ENCODE measurements around the gene CBX4. TPM values are rescaled to one million over a fixed set of nuclear protein-coding genes. Genes with fewer than 3 reads are reported as not detected.

The CBX4 gene
- polyA plus RNA-seq, 1 donor (not counting 4 experiments of a cell fraction or from before 2014, with no cell fraction given) = 7.0 TPM

DNA sequence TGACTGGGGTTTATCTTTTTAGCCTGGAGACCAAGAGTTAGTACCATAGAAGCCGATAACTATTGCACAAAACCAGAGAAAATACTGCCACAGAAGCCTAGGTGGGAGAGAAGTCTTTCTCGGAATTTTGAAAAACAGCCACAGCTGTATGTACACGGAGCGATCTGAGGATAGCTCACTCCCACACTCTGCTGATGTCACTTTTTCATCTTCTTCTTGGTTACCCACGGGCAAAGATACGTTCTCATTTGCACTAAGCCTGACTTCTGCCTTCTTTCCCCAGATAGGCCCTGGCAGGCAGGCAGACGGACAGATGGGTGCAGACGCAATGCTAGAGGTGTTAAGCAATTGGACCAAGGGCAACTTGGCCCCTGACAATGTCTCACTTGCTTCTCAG lies 9.1 kb upstream of the CBX4 start:
- no peaks in the 10 kb centered on the region for H4K20me1 ChIP-seq (ENCODE audit: control insufficient read depth, extremely low read depth, insufficient read depth, low read length)
- no peak overlapping the region for H3K4me2 ChIP-seq (ENCODE audit: control insufficient read depth, extremely low read depth, insufficient read depth, low read depth, low read length)
- peaks cover 34% of the 10 kb centered on the region for H3K4me1 ChIP-seq (ENCODE audit: control insufficient read depth, extremely low read depth, insufficient read depth, low read length)
- H3K9me1 ChIP-seq (ENCODE audit: control insufficient read depth, extremely low read depth, insufficient read depth, low read length) = no peaks in the 10 kb centered on the region
- H3K27me3 ChIP-seq (ENCODE audit: control insufficient read depth, extremely low read depth, insufficient read depth, low read length) = peaks cover 9% of the 10 kb centered on the region
- H3K27ac ChIP-seq (ENCODE audit: control insufficient read depth, insufficient read depth, low read length) = no peak overlapping the region
- H3K4me3 ChIP-seq (ENCODE audit: control insufficient read depth in 2 of 3, extremely low read depth in 1 of 3, insufficient read depth in 2 of 3, low read depth in 1 of 3, low read length in 3 of 3) = no peak overlapping the region
- DNase-seq (ENCODE audit: low read depth, low spot score) = no peak
- no peaks in the 10 kb centered on the region for H3K9me3 ChIP-seq (ENCODE audit: control insufficient read depth, low read depth, low read length)
- no peak for FAIRE-seq
- no peak overlapping the region for H2AFZ ChIP-seq (ENCODE audit: control insufficient read depth, low read length)
- H3K36me3 ChIP-seq (ENCODE audit: control insufficient read depth in 2 of 2, extremely low read depth in 1 of 2, insufficient read depth in 2 of 2, low read length in 2 of 2) = no peaks in the 10 kb centered on the region
- TF ChIP-seq EZH2 (IDR thresholded peaks at IDR 0.05; ENCODE audit: low read length) = no peak
- TF ChIP-seq, protein P1, sequence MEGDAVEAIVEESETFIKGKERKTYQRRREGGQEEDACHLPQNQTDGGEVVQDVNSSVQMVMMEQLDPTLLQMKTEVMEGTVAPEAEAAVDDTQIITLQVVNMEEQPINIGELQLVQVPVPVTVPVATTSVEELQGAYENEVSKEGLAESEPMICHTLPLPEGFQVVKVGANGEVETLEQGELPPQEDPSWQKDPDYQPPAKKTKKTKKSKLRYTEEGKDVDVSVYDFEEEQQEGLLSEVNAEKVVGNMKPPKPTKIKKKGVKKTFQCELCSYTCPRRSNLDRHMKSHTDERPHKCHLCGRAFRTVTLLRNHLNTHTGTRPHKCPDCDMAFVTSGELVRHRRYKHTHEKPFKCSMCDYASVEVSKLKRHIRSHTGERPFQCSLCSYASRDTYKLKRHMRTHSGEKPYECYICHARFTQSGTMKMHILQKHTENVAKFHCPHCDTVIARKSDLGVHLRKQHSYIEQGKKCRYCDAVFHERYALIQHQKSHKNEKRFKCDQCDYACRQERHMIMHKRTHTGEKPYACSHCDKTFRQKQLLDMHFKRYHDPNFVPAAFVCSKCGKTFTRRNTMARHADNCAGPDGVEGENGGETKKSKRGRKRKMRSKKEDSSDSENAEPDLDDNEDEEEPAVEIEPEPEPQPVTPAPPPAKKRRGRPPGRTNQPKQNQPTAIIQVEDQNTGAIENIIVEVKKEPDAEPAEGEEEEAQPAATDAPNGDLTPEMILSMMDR (optimal IDR thresholded peaks at IDR 0.05 in 1 of 3, IDR thresholded peaks at IDR 0.05 in 1 of 3, conservative IDR thresholded peaks at IDR 0.05 in 1 of 3; ENCODE audit: extremely low read depth in 1 of 3, insufficient read depth in 2 of 3, low read length in 3 of 3) = no peak
- dilution Hi-C loops (cut with MboI; ENCODE audit: extremely low pct_ligation_motif_present, low sequenced_read_pairs) = no loop called here
- no peak overlapping the region for H3K9ac ChIP-seq (ENCODE audit: control insufficient read depth, extremely low read depth, insufficient read depth, low read length)
- H3K79me2 ChIP-seq (ENCODE audit: control insufficient read depth, insufficient read depth, low read length) = no peaks in the 10 kb centered on the region

DNA sequence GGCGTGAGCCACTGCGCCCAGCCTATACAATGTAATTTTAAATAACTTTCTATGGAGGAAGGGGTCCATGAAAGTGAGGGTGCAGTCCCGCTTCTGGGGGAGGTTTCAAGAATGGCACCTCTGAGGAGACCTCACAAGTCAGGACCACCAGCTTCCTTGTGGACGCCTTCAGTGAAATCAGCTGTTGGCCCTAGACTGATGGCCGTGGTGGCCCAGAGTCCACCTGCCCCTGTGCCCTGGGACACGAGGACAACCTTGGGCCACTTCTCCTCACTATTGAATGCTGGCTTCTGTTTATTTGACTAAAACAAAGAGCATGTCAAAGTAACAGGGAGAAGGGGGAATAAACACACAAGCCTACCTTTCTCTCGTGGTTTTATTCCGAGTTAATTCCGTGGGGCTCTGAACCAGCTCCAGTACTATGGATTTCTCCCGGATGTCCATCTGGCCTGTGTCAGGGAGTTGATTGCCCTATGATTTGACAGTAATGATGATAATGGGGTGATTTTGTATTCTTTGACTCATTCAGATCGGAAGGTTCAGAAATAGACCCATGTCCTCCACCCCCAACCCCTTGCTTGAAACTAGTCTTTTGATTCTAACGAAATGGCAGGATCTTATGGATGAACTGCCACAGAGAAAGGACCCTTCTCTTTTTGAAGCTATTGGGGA lies 8.6 kb upstream of the CBX4 start:
- Histone ChIP-seq H3K79me2 (ENCODE audit: control insufficient read depth, insufficient read depth, low read length) (no peaks in the 10 kb centered on the region), H3K27me3 (ENCODE audit: control insufficient read depth, extremely low read depth, insufficient read depth, low read length) (peaks cover 14% of the 10 kb centered on the region), H3K36me3 (ENCODE audit: control insufficient read depth in 2 of 2, extremely low read depth in 1 of 2, insufficient read depth in 2 of 2, low read length in 2 of 2) (no peaks in the 10 kb centered on the region), H2AFZ (ENCODE audit: control insufficient read depth, low read length) (no peak overlapping the region), H3K4me2 (ENCODE audit: control insufficient read depth, extremely low read depth, insufficient read depth, low read depth, low read length) (no peak overlapping the region), H3K9me1 (ENCODE audit: control insufficient read depth, extremely low read depth, insufficient read depth, low read length) (no peaks in the 10 kb centered on the region), H4K20me1 (ENCODE audit: control insufficient read depth, extremely low read depth, insufficient read depth, low read length) (no peaks in the 10 kb centered on the region), H3K4me3 (ENCODE audit: control insufficient read depth in 2 of 3, extremely low read depth in 1 of 3, insufficient read depth in 2 of 3, low read depth in 1 of 3, low read length in 3 of 3) (no peak overlapping the region), H3K9me3 (ENCODE audit: control insufficient read depth, low read depth, low read length) (no peaks in the 10 kb centered on the region), H3K9ac (ENCODE audit: control insufficient read depth, extremely low read depth, insufficient read depth, low read length) (no peak overlapping the region), H3K27ac (ENCODE audit: control insufficient read depth, insufficient read depth, low read length) (no peak overlapping the region), H3K4me1 (ENCODE audit: control insufficient read depth, extremely low read depth, insufficient read depth, low read length) (peaks cover 34% of the 10 kb centered on the region)
- DNase-seq (ENCODE audit: low read depth, low spot score) = no peak
- FAIRE-seq = no peak
- dilution Hi-C loops (cut with MboI; ENCODE audit: extremely low pct_ligation_motif_present, low sequenced_read_pairs) = no loop called here
- TF ChIP-seq, protein P1 (optimal IDR thresholded peaks at IDR 0.05 in 1 of 3, IDR thresholded peaks at IDR 0.05 in 1 of 3, conservative IDR thresholded peaks at IDR 0.05 in 1 of 3; ENCODE audit: extremely low read depth in 1 of 3, insufficient read depth in 2 of 3, low read length in 3 of 3) = no peak
- no peak for TF ChIP-seq EZH2 (IDR thresholded peaks at IDR 0.05; ENCODE audit: low read length)

Data from keratinocyte (primary cell).